Neural progenitor cell (in vitro differentiated cells): ENCODE data around the gene SDR39U1. TPM values are rescaled to one million over a fixed set of nuclear protein-coding genes. Genes with fewer than 3 reads are reported as not detected.

Experiments
- DNase-seq: peaks from one replicate; pipeline ENCODE4 v3.0.0-alpha.2; 2016; ENCODE audit warnings: low spot score
- H2AFZ ChIP-seq: fragments of 200-600 bp; sonication (generic); replicated peaks from 2 replicates; pipeline ENCODE4 v1.6.1; 2016; ENCODE audit warnings: antibody characterized with exemption
- H3F3A ChIP-seq: fragments of 200-600 bp; sonication (generic); 2 replicates; pipeline ENCODE4 v1.6.1; 2016; ENCODE audit warnings: antibody characterized with exemption, low read depth
- H3K27ac ChIP-seq: fragments of 200-600 bp; sonication (generic); 2 replicates; pipeline ENCODE4 v1.5.1; 2016; ENCODE audit warnings: mild to moderate bottlenecking
- H3K27me3 ChIP-seq: fragments of 200-600 bp; sonication (generic); 2 replicates; pipeline ENCODE4 v1.6.1; 2016; ENCODE audit warnings: mild to moderate bottlenecking, moderate library complexity
- H3K36me3 ChIP-seq: fragments of 200-600 bp; sonication (generic); 2 replicates; pipeline ENCODE4 v1.5.1; 2016
- H3K4me1 ChIP-seq: fragments of 200-600 bp; sonication (generic); 2 replicates; pipeline ENCODE4 v1.6.1; 2016; ENCODE audit warnings: mixed run types
- H3K4me2 ChIP-seq: fragments of 200-600 bp; sonication (generic); 2 replicates; pipeline ENCODE4 v1.6.1; 2016
- H3K4me3 ChIP-seq: fragments of 200-600 bp; sonication (generic); 2 replicates; pipeline ENCODE4 v1.5.1; 2016
- H3K79me2 ChIP-seq: fragments of 200-600 bp; sonication (generic); 2 replicates; pipeline ENCODE4 v1.6.1; 2016; ENCODE audit warnings: low read depth
- H3K9ac ChIP-seq: fragments of 200-600 bp; sonication (generic); 2 replicates; pipeline ENCODE4 v1.6.1; 2016
- H3K9me3 ChIP-seq: fragments of 200-600 bp; sonication (generic); 2 replicates; pipeline ENCODE4 v1.5.1; 2016; ENCODE audit warnings: low read depth
- H4K20me1 ChIP-seq: fragments of 200-600 bp; sonication (generic); 2 replicates; pipeline ENCODE4 v1.6.1; 2016; ENCODE audit warnings: low read depth
- H3K27ac Mint-ChIP-seq: 3 replicates; pipeline ENCODE4 v1.8.0; 2021; ENCODE audit warnings: mixed read lengths
- H3K27me3 Mint-ChIP-seq: 2 replicates; pipeline ENCODE4 v1.8.0; 2022; ENCODE audit warnings: low read depth, mild to moderate bottlenecking, inconsistent platforms, moderate library complexity, mixed read lengths; ENCODE audit not compliant: insufficient read depth
- H3K36me3 Mint-ChIP-seq: 3 replicates; pipeline ENCODE4 v1.8.0; 2021; ENCODE audit warnings: mixed read lengths
- H3K4me1 Mint-ChIP-seq: 3 replicates; pipeline ENCODE4 v1.8.0; 2021; ENCODE audit warnings: mixed read lengths
- H3K4me3 Mint-ChIP-seq: 3 replicates; pipeline ENCODE4 v1.8.0; 2021; ENCODE audit warnings: mild to moderate bottlenecking, moderate library complexity, mixed read lengths
- H3K9me3 Mint-ChIP-seq: 3 replicates; pipeline ENCODE4 v1.8.0; 2020; ENCODE audit warnings: mixed read lengths
- CTCF ChIP-seq: fragments of 200-600 bp; sonication (generic); IDR thresholded peaks from 2 replicates; pipeline ENCODE4 v1.5.1; 2017; ENCODE audit warnings: antibody characterized with exemption, mild to moderate bottlenecking
- EZH2 ChIP-seq: fragments of 200-600 bp; sonication (generic); IDR thresholded peaks from 2 replicates; pipeline ENCODE4 v1.6.1; 2017; ENCODE audit warnings: antibody characterized with exemption, mild to moderate bottlenecking, moderate library complexity
- EZH2phosphoT487 ChIP-seq: fragments of 200-600 bp; sonication (generic); IDR thresholded peaks from 2 replicates; pipeline ENCODE4 v1.6.1; 2017; ENCODE audit warnings: antibody characterized with exemption
- total RNA-seq: library from RNA; depleted of rRNA; stranded (reverse); fragments of >200 nt; gene quantifications from 2 replicates; pipeline ENCODE4 v1.2.3, GENCODE V29; 2015; ENCODE audit warnings: low replicate concordance

Gene SDR39U1
- total RNA-seq, 1 donor from 2014 or later = 19.0 TPM

- H3K4me2 ChIP-seq = no peak overlapping the region
- H3K9me3 ChIP-seq = no peaks in the 10 kb centered on the region
- H3K27me3 ChIP-seq = no peaks in the 10 kb centered on the region
- H3K27ac ChIP-seq = no peak overlapping the region
- H4K20me1 ChIP-seq = peaks cover 4% of the 10 kb centered on the region
- peaks cover 6% of the 10 kb centered on the region for H3K4me1 ChIP-seq
- Mint-ChIP-seq H3K9me3 (peaks cover 3% of the 10 kb centered on the region), H3K4me3 (no peak overlapping the region), H3K27ac (no peak overlapping the region), H3K36me3 (peaks cover 6% of the 10 kb centered on the region), H3K27me3 (peaks cover 4% of the 10 kb centered on the region), H3K4me1 (peaks cover 7% of the 10 kb centered on the region)
- TF ChIP-seq EZH2phosphoT487 (no peak), EZH2 (no peak), CTCF (no peak)
- no peaks in the 10 kb centered on the region for H3F3A ChIP-seq
- peaks cover 12% of the 10 kb centered on the region for H3K79me2 ChIP-seq
- H3K4me3 ChIP-seq = no peak overlapping the region
- H3K9ac ChIP-seq = no peak overlapping the region
- no peak overlapping the region for H2AFZ ChIP-seq
- no peaks in the 10 kb centered on the region for H3K36me3 ChIP-seq
- DNase-seq = no peak
Measured at GRCh38 chr14:24409192-24409591, 33.4 kb downstream of the SDR39U1 start.

GRCh38 chr14:24408764-24409163 is 33.8 kb downstream of the SDR39U1 start:
- H3K4me3 Mint-ChIP-seq = no peak overlapping the region
- Histone ChIP-seq H3K4me3 (no peak overlapping the region), H3K27ac (no peak overlapping the region), H3K4me1 (peaks cover 10% of the 10 kb centered on the region), H3K27me3 (no peaks in the 10 kb centered on the region), H3K9me3 (no peaks in the 10 kb centered on the region), H3K79me2 (peaks cover 12% of the 10 kb centered on the region), H4K20me1 (peaks cover 4% of the 10 kb centered on the region), H3K36me3 (no peaks in the 10 kb centered on the region), H2AFZ (no peak overlapping the region), H3K4me2 (no peak overlapping the region), H3F3A (no peaks in the 10 kb centered on the region), H3K9ac (no peak overlapping the region)
- H3K9me3 Mint-ChIP-seq = peaks cover 3% of the 10 kb centered on the region
- peaks cover 4% of the 10 kb centered on the region for H3K27me3 Mint-ChIP-seq
- H3K27ac Mint-ChIP-seq = no peak overlapping the region
- DNase-seq = no peak
- H3K4me1 Mint-ChIP-seq = peaks cover 12% of the 10 kb centered on the region
- H3K36me3 Mint-ChIP-seq = peaks cover 6% of the 10 kb centered on the region
- TF ChIP-seq EZH2 = no peak

GRCh38 chr14:24407608-24408325 is 34.8 kb downstream of the SDR39U1 start:
- H3K27me3 Mint-ChIP-seq = peaks cover 4% of the 10 kb centered on the region
- H2AFZ ChIP-seq = no peak overlapping the region
- H3K9ac ChIP-seq = no peak overlapping the region
- no peak overlapping the region for H3K4me2 ChIP-seq
- H3K36me3 Mint-ChIP-seq = peaks cover 5% of the 10 kb centered on the region
- no peak overlapping the region for H3K27ac ChIP-seq
- no peaks in the 10 kb centered on the region for H3K27me3 ChIP-seq
- no peak overlapping the region for H3K27ac Mint-ChIP-seq
- H3K4me1 Mint-ChIP-seq = peaks cover 15% of the 10 kb centered on the region
- peaks cover 16% of the 10 kb centered on the region for H3K79me2 ChIP-seq
- no peak for DNase-seq
- no peaks in the 10 kb centered on the region for H3K36me3 ChIP-seq
- TF ChIP-seq CTCF (no peak), EZH2phosphoT487 (no peak), EZH2 (no peak)
- peaks cover 20% of the 10 kb centered on the region for H3K4me1 ChIP-seq
- H3K4me3 ChIP-seq = no peak overlapping the region
- H3K4me3 Mint-ChIP-seq = no peak overlapping the region
- peaks cover 3% of the 10 kb centered on the region for H3K9me3 Mint-ChIP-seq
- H3F3A ChIP-seq = no peaks in the 10 kb centered on the region
- H3K9me3 ChIP-seq = no peaks in the 10 kb centered on the region
- H4K20me1 ChIP-seq = peaks cover 4% of the 10 kb centered on the region

GRCh38 chr14:24406416-24406815 is 36.2 kb downstream of the SDR39U1 start:
- no peak for TF ChIP-seq EZH2phosphoT487
- no peak for TF ChIP-seq CTCF
- TF ChIP-seq EZH2 = no peak
- H3K27me3 ChIP-seq = no peaks in the 10 kb centered on the region
- Mint-ChIP-seq H3K36me3 (peaks cover 2% of the 10 kb centered on the region), H3K4me1 (peaks cover 17% of the 10 kb centered on the region), H3K4me3 (no peak overlapping the region), H3K27ac (no peak overlapping the region), H3K27me3 (peaks cover 4% of the 10 kb centered on the region), H3K9me3 (peaks cover 3% of the 10 kb centered on the region)
- H3K79me2 ChIP-seq = peaks cover 17% of the 10 kb centered on the region
- no peak overlapping the region for H2AFZ ChIP-seq
- no peak overlapping the region for H3K9ac ChIP-seq
- no peaks in the 10 kb centered on the region for H3F3A ChIP-seq
- peaks cover 28% of the 10 kb centered on the region for H3K4me1 ChIP-seq
- DNase-seq = no peak
- no peak overlapping the region for H3K4me3 ChIP-seq
- no peaks in the 10 kb centered on the region for H4K20me1 ChIP-seq
- H3K27ac ChIP-seq = no peak overlapping the region
- no peaks in the 10 kb centered on the region for H3K36me3 ChIP-seq
- no peak overlapping the region for H3K4me2 ChIP-seq
- H3K9me3 ChIP-seq = no peaks in the 10 kb centered on the region
